Transverse colon (tissue), 4 donors: ENCODE data around the gene EGFR.

Experiments used
- CTCF ChIP-seq, 5 experiments: fragments of 200-600 bp in 3 of 5; fragments of 450-650 bp in 2 of 5; sonication (generic) in 3 of 5; IDR thresholded peaks; 1 replicate in 2 of 5; 2 replicates in 3 of 5; pipeline ENCODE4 v1.5.1; 2016 to 2017; ENCODE audit warnings: antibody characterized with exemption in 5 of 5, inconsistent platforms in 3 of 5, mild to moderate bottlenecking in 2 of 5, moderate library complexity in 1 of 5
- POLR2A ChIP-seq: fragments of 450-650 bp; IDR thresholded peaks from one replicate; pipeline ENCODE4 v1.6.1; 2016; ENCODE audit warnings: antibody characterized with exemption, mild to moderate bottlenecking, moderate library complexity
- POLR2AphosphoS5 ChIP-seq, 3 donors: sonication (generic); formaldehyde crosslinking; IDR thresholded peaks; one replicate each; pipeline ENCODE4 v1.6.1; 2016; ENCODE audit warnings: antibody characterized with exemption in 3 of 3

GRCh38 chr7:55100544-55101327, 81.9 kb downstream of the EGFR start:
- TF ChIP-seq CTCF (IDR thresholded peaks at IDR 0.05) = no peak
- TF ChIP-seq POLR2AphosphoS5 (IDR thresholded peaks at IDR 0.05) = no peak
- TF ChIP-seq POLR2A = no peak
